Right renal cortex interstitium (tissue), 3 donors: ENCODE data around the gene PROX2. TPM values are rescaled to one million over a fixed set of nuclear protein-coding genes. Genes with fewer than 3 reads are reported as not detected.

Source experiments
- DNase-seq, 3 donors: peaks; one replicate each; pipeline ENCODE4 v3.0.0-alpha.2; 2013; ENCODE audit warnings: low read depth in 3 of 3, low spot score in 2 of 3
- polyA plus RNA-seq, 3 donors: library from polyadenylated mRNA; unstranded; fragments of 120-200 nt; gene quantifications; one replicate each; pipeline ENCODE4 v1.2.1, GENCODE V29; 2013; ENCODE audit not compliant: insufficient read length in 3 of 3

Gene PROX2
- polyA plus RNA-seq, 3 donors = 0.39 to 0.86 (median 0.74) TPM

DNA sequence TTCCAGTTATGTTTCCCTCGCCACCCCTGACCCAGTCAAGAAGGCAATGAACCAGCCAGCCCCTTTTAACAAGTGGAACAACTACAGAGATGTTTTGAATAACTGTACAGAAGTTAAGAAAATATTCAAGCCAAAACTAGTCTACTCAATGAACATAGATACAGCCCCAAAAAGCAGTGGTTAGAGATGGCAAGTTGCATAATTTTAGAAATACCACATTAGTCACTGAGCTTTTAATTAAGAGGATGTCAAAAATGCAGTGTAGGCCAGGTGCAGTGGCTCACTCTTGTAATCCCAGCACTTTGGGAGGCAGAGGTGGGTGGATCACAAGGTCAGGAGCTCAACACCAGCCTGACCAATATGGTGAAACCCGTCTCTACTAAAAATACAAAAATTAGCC is 27.2 kb downstream of the PROX2 start:
- DNase-seq = no peak

DNA sequence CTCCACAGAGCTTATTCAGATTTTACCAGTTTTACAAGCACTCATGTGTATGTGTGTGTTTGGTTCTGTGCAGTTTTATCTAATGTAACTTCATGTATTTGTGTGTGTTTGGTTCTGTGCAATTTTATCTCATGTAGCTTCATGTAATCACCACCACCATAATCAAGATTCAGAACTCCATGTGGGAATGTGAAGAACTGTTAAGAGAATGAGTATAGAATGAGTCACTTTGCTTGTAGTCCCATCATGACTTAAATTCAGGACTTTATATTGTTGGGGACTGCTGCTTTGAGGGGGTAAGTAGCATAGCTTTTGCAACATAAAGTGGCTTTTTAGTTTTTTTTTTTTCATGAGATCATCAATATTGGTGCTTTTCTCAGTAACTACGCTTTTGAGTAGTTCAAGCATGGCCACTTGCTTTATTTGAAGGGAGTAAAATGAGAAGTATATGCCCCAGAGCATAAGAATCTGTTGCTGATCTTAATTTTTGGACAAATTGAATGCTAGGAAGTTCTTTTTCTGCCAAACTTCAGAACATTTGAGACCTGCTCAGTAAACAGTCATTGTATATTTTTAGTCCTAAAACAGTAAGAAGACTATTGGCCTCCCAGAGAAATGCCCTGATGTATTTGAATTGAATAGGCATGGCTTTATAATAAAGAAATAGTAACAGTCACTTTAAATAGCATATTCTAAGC is 28.8 kb downstream of the PROX2 start:
- DNase-seq = no peak

DNA sequence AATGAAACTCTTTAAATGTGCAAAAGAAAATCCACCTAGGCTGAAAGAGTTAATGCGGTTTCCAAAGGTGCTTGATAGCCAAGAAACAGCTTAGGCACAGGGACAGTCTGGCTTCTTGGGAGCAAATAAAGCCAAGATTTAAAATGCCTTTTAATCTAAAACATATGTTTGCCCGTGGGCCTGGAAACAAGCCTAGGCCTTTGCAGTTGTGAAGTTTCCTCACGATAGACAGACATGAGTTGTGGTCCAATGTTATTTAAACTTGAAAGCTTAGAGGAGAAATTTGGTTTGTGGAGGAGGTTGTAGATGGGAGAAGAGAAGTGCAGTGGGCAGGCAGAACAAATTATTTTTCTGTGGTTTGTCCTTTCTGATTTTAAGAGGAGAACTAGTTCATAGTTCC is 29.8 kb downstream of the PROX2 start:
- DNase-seq = no peak

DNA sequence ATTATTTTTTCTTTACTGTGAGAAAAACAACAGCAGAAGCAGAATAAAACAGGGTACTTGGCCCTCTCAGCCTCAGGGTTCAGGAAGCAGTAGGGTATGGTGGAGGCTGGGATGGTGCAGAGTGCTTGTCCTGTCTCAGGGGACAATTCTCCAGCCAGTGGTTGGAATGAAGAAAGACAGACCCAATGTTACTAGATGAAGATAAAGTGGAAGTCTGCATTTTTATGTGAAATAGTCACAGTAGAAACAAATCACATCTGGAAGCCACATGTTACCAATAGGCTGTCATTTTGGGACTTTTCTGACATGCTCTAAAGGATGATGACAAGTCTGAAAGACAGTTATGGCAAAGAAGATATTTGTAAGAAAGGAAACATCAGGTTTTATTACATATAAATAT is 32.3 kb downstream of the PROX2 start:
- no peak for DNase-seq

DNA sequence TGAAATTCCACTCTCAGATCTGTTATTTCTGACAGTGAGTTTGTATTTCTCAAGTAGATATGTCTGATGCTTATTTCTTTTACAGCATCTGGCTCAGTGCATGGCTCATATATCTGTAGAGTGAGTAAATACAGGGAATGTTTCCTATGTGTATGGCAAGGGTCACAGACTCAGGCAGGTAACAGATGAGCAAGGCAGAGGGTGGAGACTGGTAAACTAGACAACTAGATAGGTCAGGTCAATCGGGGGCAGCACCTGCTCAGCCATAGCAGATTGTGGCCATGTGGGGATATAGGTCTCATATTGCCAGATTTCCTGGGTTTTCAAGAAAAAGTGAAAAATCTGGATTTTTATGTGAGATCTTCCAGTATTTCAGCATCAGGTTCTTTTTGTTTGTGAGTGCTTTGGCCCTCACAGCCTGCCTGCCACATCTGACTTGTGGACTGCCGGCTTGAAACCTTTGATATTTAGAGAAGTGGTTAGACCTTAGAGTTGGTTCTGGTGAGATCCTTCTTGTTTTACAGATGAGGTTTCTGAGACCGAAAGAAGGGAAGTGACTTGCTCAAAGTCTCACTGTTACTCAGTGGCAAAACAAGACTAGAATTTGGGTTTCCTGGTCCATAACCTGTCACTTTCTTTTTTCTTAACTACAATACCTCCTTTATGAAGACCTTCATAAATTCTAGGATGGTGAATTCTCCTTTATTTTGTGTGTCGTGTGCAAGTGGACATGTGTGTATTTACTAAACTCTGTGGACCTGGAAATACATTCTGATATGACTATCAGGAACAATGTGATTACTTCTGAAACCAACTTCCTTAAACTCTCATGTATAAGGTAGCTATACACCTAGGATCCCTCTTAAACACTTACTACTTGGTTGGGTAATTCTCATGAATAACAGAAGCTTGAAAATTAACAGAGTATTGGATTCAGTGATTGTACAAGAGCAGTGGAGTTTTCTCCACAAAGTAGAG is 34.4 kb downstream of the PROX2 start:
- no peak for DNase-seq

DNA sequence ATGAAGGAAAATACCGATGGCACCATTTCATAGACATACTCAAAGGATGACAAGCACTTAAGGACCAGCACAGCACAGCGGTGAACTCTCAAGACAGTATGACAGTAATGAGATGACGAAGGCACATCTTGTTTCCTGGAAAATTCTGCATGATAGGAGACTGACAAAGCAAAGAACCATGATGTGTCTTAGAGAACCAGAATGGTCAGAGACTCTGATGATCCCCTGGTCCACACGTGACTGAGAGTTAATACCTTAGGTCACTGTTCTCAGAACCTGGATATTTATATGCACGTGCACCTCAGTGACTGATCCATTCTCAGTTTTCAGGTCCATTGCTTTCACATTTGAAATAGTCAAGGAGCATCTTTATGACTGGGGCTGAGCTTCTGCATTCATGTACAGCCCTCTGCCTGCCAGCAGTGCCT is 35.3 kb downstream of the PROX2 start:
- no peak for DNase-seq

DNA sequence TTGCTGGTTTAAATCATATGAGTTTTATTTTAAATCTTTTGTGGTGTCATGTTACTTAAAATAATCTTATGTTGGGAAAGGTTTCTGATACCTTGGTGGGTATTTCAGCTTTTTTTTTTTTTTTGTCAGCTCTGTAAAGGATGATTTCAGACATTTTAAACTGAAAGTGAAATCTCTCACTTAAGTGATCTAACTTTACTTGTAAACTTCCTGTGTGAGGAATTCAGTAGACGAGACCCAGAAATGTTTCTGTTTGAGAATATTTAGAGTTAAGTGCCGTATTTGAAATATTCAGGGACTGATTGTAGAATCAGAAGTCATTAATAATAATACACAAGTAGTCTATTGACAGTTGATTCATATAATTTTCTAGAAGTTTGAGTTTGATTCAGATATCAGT is 37.8 kb downstream of the PROX2 start:
- DNase-seq = no peak

DNA sequence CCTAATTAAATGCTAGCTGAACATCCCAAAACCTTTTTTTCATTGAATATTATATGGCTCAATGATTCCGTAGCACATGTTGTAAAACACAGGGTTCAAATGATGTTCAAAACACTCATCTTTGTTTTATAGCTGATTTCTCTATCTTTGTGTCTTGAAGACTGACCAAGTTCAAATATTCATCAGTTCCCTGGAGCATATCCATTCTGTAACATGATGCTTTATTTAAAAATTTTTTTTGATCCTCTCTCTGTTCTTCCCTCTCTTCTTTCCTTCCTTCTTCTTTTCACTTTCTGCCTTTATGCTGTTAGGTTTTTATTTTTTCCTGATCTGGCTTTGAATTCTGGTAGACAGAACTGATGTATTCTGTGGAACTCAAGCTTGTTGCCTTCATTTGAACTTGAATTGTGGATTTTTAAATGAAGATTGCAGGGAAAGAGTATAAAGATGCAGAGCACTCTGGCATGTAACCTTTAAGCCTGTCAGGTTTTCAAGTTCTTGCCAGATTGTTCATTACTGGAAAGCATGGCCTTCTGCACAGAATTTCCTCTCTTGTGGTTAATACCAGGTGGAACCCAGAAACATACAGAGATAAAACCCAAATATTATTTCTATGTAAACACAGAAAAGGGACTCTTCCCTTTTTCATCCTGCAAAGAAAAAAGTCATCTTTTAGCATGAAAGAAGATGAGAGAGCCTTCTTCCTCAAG is 39.5 kb downstream of the PROX2 start:
- no peak for DNase-seq

DNA sequence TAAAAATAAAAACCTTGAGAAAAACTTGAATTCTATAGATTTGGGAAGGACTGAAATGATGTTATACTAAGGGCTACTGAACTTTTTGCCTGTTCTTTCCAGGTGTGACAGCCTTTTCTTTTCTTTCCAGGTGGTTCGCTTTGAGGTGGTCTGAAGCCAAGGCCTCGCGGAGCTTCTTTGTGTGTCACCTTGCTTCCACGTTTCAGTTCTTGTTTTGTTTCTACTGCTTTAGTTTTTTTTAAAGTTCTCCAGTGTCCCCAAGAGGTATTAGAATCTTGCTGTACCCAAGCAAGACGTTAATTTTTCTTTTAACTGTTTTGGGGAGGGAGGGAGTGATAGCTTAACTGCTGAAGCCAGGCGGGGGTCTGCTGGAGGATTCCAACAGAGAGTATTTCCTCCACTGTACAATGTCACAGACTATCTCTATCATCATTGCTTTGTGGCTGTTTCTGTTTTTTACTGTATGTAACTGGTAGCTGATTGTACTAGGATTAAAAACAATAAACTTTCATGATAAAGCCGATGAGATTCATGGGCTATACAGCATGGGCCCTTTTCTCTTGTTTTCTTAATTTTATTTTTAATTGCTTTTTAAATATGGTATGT is 40.2 kb downstream of the PROX2 start:
- DNase-seq = no peak

DNA sequence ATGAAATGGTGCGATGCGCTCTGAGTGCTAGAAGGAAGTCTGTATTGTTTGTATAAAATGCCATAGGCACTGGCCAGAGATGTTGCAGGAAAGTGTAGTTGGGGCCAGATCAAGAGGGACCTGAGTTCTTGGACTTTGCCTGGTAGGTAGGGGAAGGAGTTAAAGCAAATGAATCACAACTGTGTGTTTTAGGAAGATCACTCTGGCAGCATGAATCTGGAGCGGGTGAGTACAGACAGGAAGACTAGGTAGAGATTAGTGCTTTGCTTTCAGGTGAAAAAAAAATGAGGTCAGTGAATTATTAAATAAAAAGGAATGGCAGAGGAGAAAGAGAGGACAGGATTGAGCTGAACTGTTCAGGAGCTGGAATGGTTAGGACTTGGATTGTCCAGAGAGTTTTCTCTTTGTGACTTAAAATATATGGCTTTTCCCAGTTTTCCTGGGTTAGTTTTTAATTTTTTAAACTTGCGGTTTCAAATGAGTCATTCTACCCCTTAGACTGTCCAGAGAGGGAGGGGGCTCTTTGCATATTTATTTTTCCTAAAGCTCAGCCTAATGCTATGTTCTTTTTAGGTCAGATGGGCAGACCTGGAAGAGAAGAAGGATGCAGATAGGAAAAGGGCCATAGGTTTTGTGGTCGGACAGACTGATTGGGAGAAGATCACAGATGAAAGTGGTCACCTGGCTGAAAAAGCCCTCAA is 41.1 kb downstream of the PROX2 start:
- DNase-seq = no peak

DNA sequence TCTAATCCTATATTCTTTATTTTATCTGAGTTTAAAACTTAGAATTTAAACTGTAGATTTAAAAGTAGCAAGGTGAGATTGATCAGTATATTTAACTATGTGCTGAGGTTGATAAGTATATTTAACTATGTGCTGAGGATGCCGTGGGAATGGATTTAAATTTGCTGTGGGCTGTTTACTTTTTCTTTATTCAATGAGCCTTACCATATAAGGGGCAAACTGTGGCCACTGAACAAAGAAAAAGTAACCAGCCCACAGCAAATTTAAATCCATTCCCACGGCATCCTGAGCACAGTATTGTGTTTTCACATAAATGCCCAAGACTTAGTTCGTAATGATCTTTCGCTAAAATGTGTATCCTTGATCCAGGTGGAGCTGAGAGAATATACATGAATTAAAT is 43.1 kb downstream of the PROX2 start:
- no peak for DNase-seq

DNA sequence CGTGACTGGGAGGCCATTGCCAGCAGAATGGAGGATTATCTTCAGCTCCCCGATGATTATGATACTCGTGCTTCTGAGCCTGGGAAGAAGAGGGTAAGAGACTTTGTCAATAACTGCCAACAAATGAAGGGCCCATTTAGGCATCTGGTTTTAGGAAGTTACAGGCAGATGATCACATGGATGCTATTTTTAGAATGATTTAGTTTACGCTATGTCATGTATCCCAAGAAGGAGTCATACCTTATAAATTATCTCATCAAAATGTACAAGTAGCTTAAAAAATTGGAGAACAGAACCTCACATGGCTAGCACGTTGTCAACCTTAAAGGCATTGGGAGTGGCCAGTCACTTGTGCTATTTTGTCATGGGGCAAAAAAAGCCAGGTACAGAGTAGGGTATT is 46.7 kb downstream of the PROX2 start:
- no peak for DNase-seq

DNA sequence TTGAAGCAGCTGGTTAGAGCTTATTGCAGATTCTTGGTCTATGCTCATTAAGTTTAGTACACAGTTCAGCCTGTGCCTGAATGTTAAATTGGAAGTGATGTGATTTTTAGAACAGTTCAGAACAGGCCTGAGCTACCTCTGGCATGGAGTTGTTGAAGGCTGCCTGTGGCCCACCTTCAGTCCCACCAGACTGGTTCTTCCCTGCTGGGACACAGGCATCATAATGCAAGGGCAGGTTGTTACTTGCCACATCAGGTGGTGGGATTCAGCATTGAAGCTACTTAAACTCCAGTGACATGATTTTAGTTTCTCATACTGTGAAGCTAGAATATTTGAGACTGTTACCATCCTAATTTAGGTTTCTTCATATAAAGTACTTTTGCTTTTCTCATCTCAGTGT is 49.4 kb downstream of the PROX2 start:
- no peak for DNase-seq

Other genes with a start within 250 kb of the PROX2 start
- gene AREL1, start 163.1 kb downstream of the PROX2 start, polyA plus RNA-seq = 10 to 100 TPM; 33.7 to 40.4 (median 38.5) TPM
- gene FCF1, start 163.0 kb downstream of the PROX2 start, polyA plus RNA-seq = 10 to 100 TPM; 69.0 to 71.8 (median 70.4) TPM
- 100 to 1,000 TPM in 1 of 3 donors, 10 to 100 TPM in 2; 88.8 to 101 (median 89.5) TPM for gene YLPM1, start 112.8 kb downstream of the PROX2 start, polyA plus RNA-seq
- 100 to 1,000 TPM; 124 to 131 (median 126) TPM for gene DLST, start 5.8 kb upstream of the PROX2 start, polyA plus RNA-seq
- 1 to 10 TPM in 2 of 3 donors, under 1 TPM in 1; 0.74 to 1.6 (median 1.1) TPM for gene RPS6KL1, start 47.1 kb upstream of the PROX2 start, polyA plus RNA-seq
- 1 to 10 TPM; 6.9 to 8.2 (median 7.0) TPM for gene PGF, start 79.5 kb upstream of the PROX2 start, polyA plus RNA-seq
- 10 to 100 TPM; 69.8 to 74.4 (median 73.9) TPM for gene EIF2B2, start 126.8 kb upstream of the PROX2 start, polyA plus RNA-seq
- gene MLH3, start 175.3 kb upstream of the PROX2 start, polyA plus RNA-seq = 10 to 100 TPM; 35.7 to 37.4 (median 36.2) TPM
- gene ACYP1, start 187.9 kb upstream of the PROX2 start, polyA plus RNA-seq = 10 to 100 TPM; 28.1 to 31.1 (median 29.3) TPM
- gene ZC2HC1C, start 193.5 kb upstream of the PROX2 start, polyA plus RNA-seq = 1 to 10 TPM; 7.3 to 9.9 (median 9.0) TPM